HL-60 (cell line): ENCODE results near the gene GRB7.

Source experiments
- DNase-seq, 2 experiments: peaks; one replicate each; pipeline ENCODE4 v3.0.0-alpha.2; 2010 to 2020; ENCODE audit warnings: low read depth in 1 of 2, low spot score in 1 of 2
- H3K27ac ChIP-seq: fragments of 250-450 bp; sonication (Bioruptor Pico); replicated peaks from 2 replicates; pipeline ENCODE4 v1.5.1; 2020; ENCODE audit warnings: mild to moderate bottlenecking, moderate library complexity
- H3K27me3 ChIP-seq: fragments of 250-450 bp; sonication (Bioruptor Pico); 2 replicates; pipeline ENCODE4 v1.5.1; 2021; ENCODE audit warnings: mild to moderate bottlenecking, moderate library complexity; ENCODE audit not compliant: insufficient read depth, poor library complexity, severe bottlenecking
- H3K4me3 ChIP-seq: replicated peaks from 2 replicates; pipeline ENCODE4 v1.5.1; 2011; ENCODE audit warnings: mild to moderate bottlenecking, control low read depth, low read length; ENCODE audit not compliant: insufficient read depth
- GABPA ChIP-seq: IDR thresholded peaks from 2 replicates; pipeline ENCODE4 v1.6.1; 2012; ENCODE audit warnings: low read depth
- POLR2AphosphoS5 ChIP-seq: IDR thresholded peaks from 2 replicates; pipeline ENCODE4 v1.6.1; 2012; ENCODE audit warnings: low read depth
- SPI1 ChIP-seq: IDR thresholded peaks from 2 replicates; pipeline ENCODE4 v1.6.1; 2012; ENCODE audit warnings: low read depth, mild to moderate bottlenecking, borderline replicate concordance
- TF ChIP-seq, protein P1 (sequence below): IDR thresholded peaks from one replicate; pipeline ENCODE4 v1.5.1; 2011; ENCODE audit warnings: low read length, control low read depth, inconsistent platforms; ENCODE audit not compliant: insufficient read depth
- TF ChIP-seq, protein P2 (sequence below): IDR thresholded peaks from 2 replicates; pipeline ENCODE4 v1.6.1; 2012; ENCODE audit warnings: low read depth; ENCODE audit not compliant: insufficient replicate concordance

GRB7 gene

DNA sequence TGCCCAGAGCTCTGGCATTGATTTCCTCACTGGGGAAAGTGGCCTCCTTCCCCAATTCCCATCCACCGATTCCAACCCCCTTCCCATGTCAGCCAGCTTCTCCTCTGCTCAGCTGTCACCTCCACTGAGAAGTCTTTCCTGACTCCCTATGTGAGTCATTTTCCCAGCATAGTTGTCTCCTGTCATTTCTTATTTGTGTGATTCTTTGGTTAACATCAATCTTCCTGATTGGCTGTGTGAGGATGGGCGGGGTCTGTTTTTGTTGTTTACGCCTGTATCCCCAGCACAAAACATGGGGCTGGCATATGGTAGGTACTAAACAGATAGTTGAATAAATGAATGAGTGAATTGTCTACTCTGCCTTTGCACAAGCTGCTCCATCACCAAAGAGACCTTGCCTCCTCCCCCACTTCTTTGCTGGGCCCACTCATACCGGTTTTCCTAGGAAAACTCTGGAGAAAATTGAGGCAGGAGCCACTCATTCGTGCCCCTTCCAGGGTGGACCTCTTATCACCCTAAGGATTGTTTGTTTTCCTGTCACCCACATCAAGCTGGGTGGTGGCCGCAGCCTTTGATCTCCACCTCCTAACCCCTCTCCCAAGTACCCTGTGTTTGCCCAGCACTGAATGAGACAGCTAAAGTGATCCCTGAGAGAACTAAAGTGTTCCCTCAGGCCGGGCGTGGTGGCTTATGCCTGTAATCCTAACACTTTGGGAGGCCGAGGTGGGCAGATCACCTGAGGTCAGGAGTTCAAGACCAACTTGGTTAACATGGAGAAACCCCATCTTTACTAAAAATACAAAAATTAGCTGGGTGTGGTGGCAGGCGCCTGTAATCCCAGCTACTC is 1.2 kb upstream of the GRB7 start:
- no peak overlapping the region for H3K4me3 ChIP-seq
- H3K27me3 ChIP-seq = peaks cover 49% of the 10 kb centered on the region
- H3K27ac ChIP-seq = no peak overlapping the region
- TF ChIP-seq SPI1 = no peak
- TF ChIP-seq GABPA = no peak
- TF ChIP-seq, protein P1, sequence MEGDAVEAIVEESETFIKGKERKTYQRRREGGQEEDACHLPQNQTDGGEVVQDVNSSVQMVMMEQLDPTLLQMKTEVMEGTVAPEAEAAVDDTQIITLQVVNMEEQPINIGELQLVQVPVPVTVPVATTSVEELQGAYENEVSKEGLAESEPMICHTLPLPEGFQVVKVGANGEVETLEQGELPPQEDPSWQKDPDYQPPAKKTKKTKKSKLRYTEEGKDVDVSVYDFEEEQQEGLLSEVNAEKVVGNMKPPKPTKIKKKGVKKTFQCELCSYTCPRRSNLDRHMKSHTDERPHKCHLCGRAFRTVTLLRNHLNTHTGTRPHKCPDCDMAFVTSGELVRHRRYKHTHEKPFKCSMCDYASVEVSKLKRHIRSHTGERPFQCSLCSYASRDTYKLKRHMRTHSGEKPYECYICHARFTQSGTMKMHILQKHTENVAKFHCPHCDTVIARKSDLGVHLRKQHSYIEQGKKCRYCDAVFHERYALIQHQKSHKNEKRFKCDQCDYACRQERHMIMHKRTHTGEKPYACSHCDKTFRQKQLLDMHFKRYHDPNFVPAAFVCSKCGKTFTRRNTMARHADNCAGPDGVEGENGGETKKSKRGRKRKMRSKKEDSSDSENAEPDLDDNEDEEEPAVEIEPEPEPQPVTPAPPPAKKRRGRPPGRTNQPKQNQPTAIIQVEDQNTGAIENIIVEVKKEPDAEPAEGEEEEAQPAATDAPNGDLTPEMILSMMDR = no peak
- TF ChIP-seq POLR2AphosphoS5 = no peak
- TF ChIP-seq, protein P2, sequence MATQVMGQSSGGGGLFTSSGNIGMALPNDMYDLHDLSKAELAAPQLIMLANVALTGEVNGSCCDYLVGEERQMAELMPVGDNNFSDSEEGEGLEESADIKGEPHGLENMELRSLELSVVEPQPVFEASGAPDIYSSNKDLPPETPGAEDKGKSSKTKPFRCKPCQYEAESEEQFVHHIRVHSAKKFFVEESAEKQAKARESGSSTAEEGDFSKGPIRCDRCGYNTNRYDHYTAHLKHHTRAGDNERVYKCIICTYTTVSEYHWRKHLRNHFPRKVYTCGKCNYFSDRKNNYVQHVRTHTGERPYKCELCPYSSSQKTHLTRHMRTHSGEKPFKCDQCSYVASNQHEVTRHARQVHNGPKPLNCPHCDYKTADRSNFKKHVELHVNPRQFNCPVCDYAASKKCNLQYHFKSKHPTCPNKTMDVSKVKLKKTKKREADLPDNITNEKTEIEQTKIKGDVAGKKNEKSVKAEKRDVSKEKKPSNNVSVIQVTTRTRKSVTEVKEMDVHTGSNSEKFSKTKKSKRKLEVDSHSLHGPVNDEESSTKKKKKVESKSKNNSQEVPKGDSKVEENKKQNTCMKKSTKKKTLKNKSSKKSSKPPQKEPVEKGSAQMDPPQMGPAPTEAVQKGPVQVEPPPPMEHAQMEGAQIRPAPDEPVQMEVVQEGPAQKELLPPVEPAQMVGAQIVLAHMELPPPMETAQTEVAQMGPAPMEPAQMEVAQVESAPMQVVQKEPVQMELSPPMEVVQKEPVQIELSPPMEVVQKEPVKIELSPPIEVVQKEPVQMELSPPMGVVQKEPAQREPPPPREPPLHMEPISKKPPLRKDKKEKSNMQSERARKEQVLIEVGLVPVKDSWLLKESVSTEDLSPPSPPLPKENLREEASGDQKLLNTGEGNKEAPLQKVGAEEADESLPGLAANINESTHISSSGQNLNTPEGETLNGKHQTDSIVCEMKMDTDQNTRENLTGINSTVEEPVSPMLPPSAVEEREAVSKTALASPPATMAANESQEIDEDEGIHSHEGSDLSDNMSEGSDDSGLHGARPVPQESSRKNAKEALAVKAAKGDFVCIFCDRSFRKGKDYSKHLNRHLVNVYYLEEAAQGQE = no peak
- DNase-seq = no peak

DNA sequence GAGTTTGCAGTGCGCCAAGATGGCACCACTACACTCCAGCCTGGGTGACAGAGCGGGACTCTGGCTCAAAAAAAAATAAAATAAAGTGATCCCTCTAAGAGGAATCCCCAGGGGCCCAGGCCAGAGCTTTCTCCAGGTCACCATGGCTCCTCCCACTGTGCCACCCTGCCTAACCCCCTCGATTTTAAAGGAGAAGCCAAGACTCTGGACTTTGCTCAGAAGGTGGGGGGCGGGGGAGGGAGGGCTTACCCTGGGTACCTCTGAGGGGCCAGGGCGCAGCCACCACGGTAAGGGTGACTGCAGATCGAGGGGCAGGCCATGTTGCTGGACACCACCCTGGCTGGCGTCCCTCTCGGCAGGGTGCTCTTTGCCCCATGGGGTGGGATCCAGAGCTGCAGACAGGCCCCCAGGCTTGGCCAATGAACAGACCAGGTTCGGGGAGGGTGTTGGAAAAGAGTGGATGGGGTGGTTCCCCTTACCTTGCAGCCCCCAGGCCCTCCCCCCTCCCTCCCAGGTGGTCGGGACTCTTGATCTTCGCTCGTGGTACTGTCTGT is 455 bp upstream of the GRB7 start:
- DNase-seq = no peak
- Histone ChIP-seq H3K4me3 (no peak overlapping the region), H3K27ac (no peak overlapping the region)

DNA sequence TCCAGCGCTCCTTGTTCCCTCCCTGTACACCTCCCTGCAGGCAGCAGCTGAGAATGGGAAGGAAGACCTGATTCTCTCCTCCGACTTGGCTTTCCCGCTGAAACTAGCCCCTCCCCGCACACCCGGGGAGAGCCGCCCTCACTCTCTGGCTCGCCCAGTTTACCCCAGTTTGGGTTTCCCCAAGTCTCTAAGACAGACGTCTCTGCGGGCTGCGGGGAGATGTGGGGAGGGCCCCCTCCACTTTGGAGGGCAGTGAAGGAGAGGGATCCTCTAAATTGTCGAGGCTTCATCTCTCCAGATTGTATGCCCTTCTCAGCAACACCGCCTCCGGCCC is 797 bp downstream of the GRB7 start:
- Histone ChIP-seq H3K27ac (no peak overlapping the region), H3K4me3 (no peak overlapping the region), H3K27me3 (peaks cover 64% of the 10 kb centered on the region)
- TF ChIP-seq, protein P1 = no peak
- TF ChIP-seq, protein P2 = no peak
- TF ChIP-seq SPI1 (no peak), POLR2AphosphoS5 (no peak), GABPA (no peak)
- no peak for DNase-seq

More for the DNA sequence above, 455 bp upstream of the GRB7 start:
- TF ChIP-seq SPI1 (no peak), GABPA (no peak), POLR2AphosphoS5 (no peak)
- TF ChIP-seq, protein P1 = no peak
- TF ChIP-seq, protein P2 = no peak
- peaks cover 51% of the 10 kb centered on the region for H3K27me3 ChIP-seq
